HepG2 (cell line): ENCODE results near the gene PLG. TPM values are rescaled to one million over a fixed set of nuclear protein-coding genes. Genes with fewer than 3 reads are reported as not detected.

Source experiments
- ATAC-seq: fragments of 200-7000 bp; cut with Tn5 transposase; 3 replicates; pipeline ENCODE4 v1.9.1; 2020; ENCODE audit warnings: mild to moderate bottlenecking, moderate library complexity
- BruUV-seq: library from RNA; stranded (reverse); fragments of 400-500 nt; replicated peaks from 2 replicates; lab custom pipeline; 2021; lab: Mats Ljungman, UMichigan
- CTCF ChIA-PET: fragments of 300-600 bp; formaldehyde crosslinking; extraction: SDS; loops from one replicate; lab custom pipeline; 2021; ENCODE audit warnings: low total read pairs, inconsistent platforms, low intra/inter-chr PET ratio; lab: Yijun Ruan, JAX
- POLR2A ChIA-PET: fragments of 350-600 bp; sonication (Branson Sonifier 250); formaldehyde crosslinking; loops from one replicate; lab custom pipeline; 2020; ENCODE audit warnings: antibody characterized with exemption, inconsistent platforms; lab: Yijun Ruan, JAX
- DNase-seq: peaks from one replicate; pipeline ENCODE4 v3.0.0-alpha.2; 2015; ENCODE audit warnings: low spot score
- FAIRE-seq: peaks from 3 replicates; lab custom pipeline; 2011; peaks lifted over from hg19 to GRCh38; lab: Jason Lieb, UNC
- H2AFZ ChIP-seq: one replicate; pipeline ENCODE4 v1.6.1; 2011; ENCODE audit warnings: low read length, inconsistent platforms
- H3K27ac ChIP-seq: fragments of 300-600 bp; 3 replicates; pipeline ENCODE4 v1.8.0; 2011; ENCODE audit warnings: mixed run types, mild to moderate bottlenecking, mixed read lengths, low read length, inconsistent platforms; ENCODE audit not compliant: insufficient read depth; ENCODE audit errors: extremely low read length
- H3K27me3 ChIP-seq, 2 experiments: fragments of 200-600 bp in 1 of 2; 2 replicates in 1 of 2; 3 replicates in 1 of 2; pipeline versions ENCODE4 v1.6.0 to v1.8.0; 2011; ENCODE audit warnings: low read length in 2 of 2, mild to moderate bottlenecking in 2 of 2, moderate library complexity in 2 of 2, inconsistent platforms in 1 of 2; ENCODE audit not compliant: insufficient read depth in 2 of 2, control insufficient read depth in 1 of 2
- H3K36me3 ChIP-seq, 2 experiments: fragments of 200-600 bp in 1 of 2; replicated peaks in 1 of 2; 2 replicates in 1 of 2; 3 replicates in 1 of 2; pipeline versions ENCODE4 v1.5.1 to v1.8.0; 2011; ENCODE audit warnings: low read length in 2 of 2, inconsistent platforms in 1 of 2; ENCODE audit not compliant: insufficient read depth in 2 of 2, control insufficient read depth in 1 of 2
- H3K4me1 ChIP-seq: 2 replicates; pipeline ENCODE4 v1.5.1; 2012; ENCODE audit warnings: low read length, inconsistent platforms; ENCODE audit not compliant: insufficient read depth
- H3K4me2 ChIP-seq: 2 replicates; pipeline ENCODE4 v1.6.0; 2011; ENCODE audit warnings: low read depth, low read length, inconsistent platforms
- H3K4me3 ChIP-seq, 3 experiments: fragments of 200-600 bp in 1 of 3; sonication (generic), shearing (Covaris generic) in 1 of 3; replicated peaks in 1 of 3; 2 replicates each; pipeline ENCODE4 v1.5.1; 2011 to 2016; ENCODE audit warnings: low read length in 3 of 3, inconsistent platforms in 2 of 3, low read depth in 2 of 3, mild to moderate bottlenecking in 2 of 3, control low read depth in 1 of 3, mixed read lengths in 1 of 3; ENCODE audit not compliant: insufficient read depth in 1 of 3
- H3K79me2 ChIP-seq: one replicate; pipeline ENCODE4 v1.6.1; 2011; ENCODE audit warnings: low read length, inconsistent platforms; ENCODE audit not compliant: insufficient read depth
- H3K9ac ChIP-seq: 2 replicates; pipeline ENCODE4 v1.6.0; 2011; ENCODE audit warnings: mild to moderate bottlenecking, low read depth, low read length, inconsistent platforms; ENCODE audit not compliant: insufficient read depth
- H3K9me3 ChIP-seq: 2 replicates; pipeline ENCODE4 v1.5.1; 2012; ENCODE audit warnings: mild to moderate bottlenecking, low read length
- H4K20me1 ChIP-seq: 2 replicates; pipeline ENCODE4 v1.6.0; 2011; ENCODE audit warnings: inconsistent platforms, mild to moderate bottlenecking, low read length, moderate library complexity; ENCODE audit not compliant: insufficient read depth
- ARNT ChIP-seq: fragments of 450-650 bp; IDR thresholded peaks from 2 replicates; pipeline ENCODE4 v1.6.1; 2017
- CSRNP2 ChIP-seq: sonication (generic); formaldehyde crosslinking; conservative IDR thresholded peaks from 2 replicates; pipeline ENCODE4 v1.8.0; 2022; ENCODE audit warnings: low read depth, missing genetic modification reagents
- EP300 ChIP-seq, 3 experiments: sonication (generic) in 1 of 3; formaldehyde crosslinking in 1 of 3; IDR thresholded peaks; 2 replicates each; pipeline versions ENCODE4 v1.5.1 to v1.6.1; 2011 to 2020; ENCODE audit warnings: low read depth in 2 of 3, low read length in 2 of 3, borderline replicate concordance in 1 of 3, improper control_type of control experiment in 1 of 3, mild to moderate bottlenecking in 1 of 3, missing genetic modification reagents in 1 of 3, moderate library complexity in 1 of 3
- ISL2 ChIP-seq: sonication (generic); formaldehyde crosslinking; IDR thresholded peaks from 2 replicates; pipeline ENCODE4 v1.5.0; 2020; ENCODE audit warnings: missing genetic modification reagents
- MYNN ChIP-seq: sonication (generic); formaldehyde crosslinking; IDR thresholded peaks from 2 replicates; pipeline ENCODE4 v1.4.0; 2020; ENCODE audit warnings: mild to moderate bottlenecking, low read depth, missing genetic modification reagents
- NFRKB ChIP-seq: fragments of 450-650 bp; IDR thresholded peaks from 2 replicates; pipeline ENCODE4 v1.6.1; 2017
- NKX3-1 ChIP-seq: sonication (generic); formaldehyde crosslinking; IDR thresholded peaks from 2 replicates; pipeline ENCODE4 v1.5.0; 2020; ENCODE audit warnings: missing genetic modification reagents
- PRMT3 ChIP-seq: sonication (generic); formaldehyde crosslinking; IDR thresholded peaks from 2 replicates; pipeline ENCODE4 v1.8.1; 2022; ENCODE audit warnings: low read depth, mild to moderate bottlenecking, moderate library complexity, missing genetic modification reagents, borderline replicate concordance
- SOX13 ChIP-seq, 3 experiments: fragments of 450-650 bp in 1 of 3; sonication (generic) in 1 of 3; formaldehyde crosslinking in 1 of 3; IDR thresholded peaks in 2 of 3; conservative IDR thresholded peaks in 1 of 3; 2 replicates each; pipeline versions ENCODE4 v1.5.0 to v1.6.1; 2016 to 2020; ENCODE audit warnings: antibody characterized with exemption in 1 of 3, mild to moderate bottlenecking in 1 of 3, missing compliant biosample characterization in 1 of 3, missing genetic modification reagents in 1 of 3, moderate library complexity in 1 of 3
- SRY ChIP-seq: sonication (generic); formaldehyde crosslinking; IDR thresholded peaks from 2 replicates; pipeline ENCODE4 v1.8.0; 2022; ENCODE audit warnings: mild to moderate bottlenecking, missing genetic modification reagents
- TEAD2 ChIP-seq: sonication (generic); formaldehyde crosslinking; IDR thresholded peaks from 2 replicates; pipeline ENCODE4 v1.9.0; 2021; ENCODE audit warnings: missing genetic modification reagents
- XBP1 ChIP-seq: sonication (generic); formaldehyde crosslinking; IDR thresholded peaks from 2 replicates; pipeline ENCODE4 v1.5.0; 2020; ENCODE audit warnings: missing genetic modification reagents
- ZIK1 ChIP-seq: sonication (generic); formaldehyde crosslinking; IDR thresholded peaks from 2 replicates; pipeline ENCODE4 v1.5.0; 2020; ENCODE audit warnings: mild to moderate bottlenecking, low read depth, missing genetic modification reagents, borderline replicate concordance
- ZNF260 ChIP-seq: sonication (generic); formaldehyde crosslinking; IDR thresholded peaks from 2 replicates; pipeline ENCODE4 v1.4.0; 2020; ENCODE audit warnings: missing genetic modification reagents, low read depth, mild to moderate bottlenecking, borderline replicate concordance
- ZNF451 ChIP-seq: sonication (generic); formaldehyde crosslinking; IDR thresholded peaks from 2 replicates; pipeline ENCODE4 v1.5.0; 2020; ENCODE audit warnings: mild to moderate bottlenecking, missing genetic modification reagents
- ZNF552 ChIP-seq: sonication (generic); formaldehyde crosslinking; IDR thresholded peaks from 2 replicates; pipeline ENCODE4 v1.9.0; 2022; ENCODE audit warnings: missing genetic modification reagents, mild to moderate bottlenecking, borderline replicate concordance
- ZNF557 ChIP-seq: sonication (generic); formaldehyde crosslinking; IDR thresholded peaks from 2 replicates; pipeline ENCODE4 v1.4.0; 2020; ENCODE audit warnings: missing genetic modification reagents
- ZNF572 ChIP-seq: sonication (generic); formaldehyde crosslinking; IDR thresholded peaks from 2 replicates; pipeline ENCODE4 v1.5.1; 2020; ENCODE audit warnings: mild to moderate bottlenecking, missing genetic modification reagents
- ZNF619 ChIP-seq: sonication (generic); formaldehyde crosslinking; IDR thresholded peaks from 2 replicates; pipeline ENCODE4 v1.4.0; 2020; ENCODE audit warnings: mild to moderate bottlenecking, missing genetic modification reagents
- WGBS: methylation state at CpG from one replicate; pipeline ENCODE4 v1.1.6; 2017; ENCODE audit warnings: low lambda C conversion rate; 5-methylcytosine and 5-hydroxymethylcytosine counted together
- in situ Hi-C: cut with HindIII; loops from 2 replicates; pipeline ENCODE4 v1.10.0; 2017; ENCODE audit warnings: low pct_unique_long_range_greater_than_20kb; ENCODE audit not compliant: extremely low pct_ligation_motif_present
- intact Hi-C: fragments of 100-400 bp; cut with micrococcal nuclease; formaldehyde crosslinking; loops from one replicate; pipeline ENCODE4 v1.10.0; 2022; ENCODE audit not compliant: unreplicated experiment
- polyA plus RNA-seq, 8 experiments: library from polyadenylated mRNA; depleted of rRNA in 3 of 8; stranded (reverse) in 7 of 8; unstranded in 1 of 8; fragments of >200 nt; fragmentation: Illumina TruSeq in 4 of 8; extraction: Trizol in 4 of 8; gene quantifications; 2 replicates each; pipeline versions ENCODE4 v1.2.1 to v1.2.3, GENCODE V29; 2011 to 2016; ENCODE audit warnings: low read depth in 4 of 8, missing spikeins in 1 of 8, mixed read lengths in 1 of 8; ENCODE audit not compliant: insufficient read depth in 1 of 8
- total RNA-seq, 5 experiments: library from RNA; depleted of rRNA; stranded (reverse); fragments of >200 nt; fragmentation: Illumina TruSeq; extraction: Trizol; gene quantifications; 2 replicates each; pipeline ENCODE4 v1.2.3, GENCODE V29; 2016; ENCODE audit warnings: low read depth in 1 of 5

Gene PLG
- total and polyA plus RNA-seq, 2 of the 13 experiments (the other 11 are each of a cell fraction or from before 2014, with no cell fraction given), result 1.7 to 10.7 TPM

- CTCF ChIA-PET, result no interaction called here
- no peak overlapping the region for H3K4me3 ChIP-seq
- H3K4me1 ChIP-seq, result no peaks in the 10 kb centered on the region
- H3K79me2 ChIP-seq, result no peaks in the 10 kb centered on the region
- 41% methylated on average over 6 of the region's 6 CpGs for WGBS
- H2AFZ ChIP-seq, result no peak overlapping the region
- BruUV-seq, result no TSS peak
- no peak overlapping the region for H3K4me2 ChIP-seq
- no peaks in the 10 kb centered on the region for H3K27me3 ChIP-seq
- no peak overlapping the region for H3K27ac ChIP-seq
- ATAC-seq (no peak), FAIRE-seq (no peak)
- no peaks in the 10 kb centered on the region for H4K20me1 ChIP-seq
- POLR2A ChIA-PET, result no interaction called here
- intact Hi-C loops, result no loop called here
- no peak for TF ChIP-seq XBP1 (CRISPR knock-in tag)
- TF ChIP-seq, all 625 proteins: peak for 0
- in situ Hi-C loops, result no loop called here
- Histone ChIP-seq H3K9ac (no peak overlapping the region), H3K9me3 (0 out of 2 replicates have a peak, but pooled peaks cover 2% of the 10 kb centered on the region), H3K36me3 (no peaks in the 10 kb centered on the region)
- no peak for DNase-seq
Measured at GRCh38 chr6:160792708-160793107, 90.7 kb downstream of the PLG start.

- no peak overlapping the region for H3K4me2 ChIP-seq
- DNase-seq, result no peak
- WGBS, result 17% methylated on average over 1 of the region's 1 CpG
- no peak for ATAC-seq
- H3K36me3 ChIP-seq, result no peaks in the 10 kb centered on the region
- CTCF ChIA-PET, result no interaction called here
- no peak overlapping the region for H3K27ac ChIP-seq
- H4K20me1 ChIP-seq, result no peaks in the 10 kb centered on the region
- in situ Hi-C loops (no loop called here), intact Hi-C loops (no loop called here)
- no peaks in the 10 kb centered on the region for H3K79me2 ChIP-seq
- no peaks in the 10 kb centered on the region for H3K4me1 ChIP-seq
- no peaks in the 10 kb centered on the region for H3K27me3 ChIP-seq
- POLR2A ChIA-PET, result no interaction called here
- no peak overlapping the region for H3K4me3 ChIP-seq
- BruUV-seq, result no TSS peak
- H2AFZ ChIP-seq, result no peak overlapping the region
- H3K9me3 ChIP-seq, result peaks cover 6% of the 10 kb centered on the region
- no peak for FAIRE-seq
- no peak overlapping the region for H3K9ac ChIP-seq
- TF ChIP-seq CSRNP2 (CRISPR knock-in tag) (no peak), TEAD2 (CRISPR knock-in tag) (no peak), NFRKB (no peak), ZNF451 (CRISPR knock-in tag) (no peak), SRY (CRISPR knock-in tag) (no peak), SOX13 (IDR thresholded peaks at IDR 0.05) (no peak), SOX13 (CRISPR knock-in tag; conservative IDR thresholded peaks at IDR 0.05 in 1 of 2, IDR thresholded peaks at IDR 0.05 in 1 of 2) (no peak), ISL2 (no peak), ZNF552 (CRISPR knock-in tag) (no peak), MYNN (CRISPR knock-in tag) (no peak), PRMT3 (CRISPR knock-in tag) (no peak), ZNF557 (CRISPR knock-in tag) (no peak), EP300 (IDR thresholded peaks at IDR 0.05; ENCODE audit: low read depth in 2 of 2, low read length in 2 of 2) (no peak), EP300 (CRISPR knock-in tag; IDR thresholded peaks at IDR 0.05; ENCODE audit: borderline replicate concordance) (no peak), ZNF619 (CRISPR knock-in tag) (no peak), ZNF260 (CRISPR knock-in tag) (no peak), ARNT (no peak), NKX3-1 (no peak), ZNF572 (CRISPR knock-in tag) (no peak), ZIK1 (no peak)
Measured at GRCh38 chr6:160793652-160794051, 91.6 kb downstream of the PLG start.
